Stimulated activated naive CD8-positive, alpha-beta T cell treated with anti-CD3 and anti-CD28 coated beads, Interleukin-15, amount 100 ng/mL, for 72 hours (primary cell): ENCODE measurements around the gene STARD5.

Experiments used
- ATAC-seq: fragments of 150-1000 bp; cut with Tn5 transposase; 2 replicates; pipeline ENCODE4 v1.10.0; 2021; ENCODE audit warnings: mild to moderate bottlenecking, moderate library complexity
- DNase-seq, 2 donors: peaks; one replicate each; pipeline ENCODE4 v3.0.0; 2021 to 2022
- H3K27ac Mint-ChIP-seq, 2 donors: one replicate each; pipeline ENCODE4 v1.8.0; 2022; ENCODE audit warnings: mild to moderate bottlenecking in 2 of 2, mixed read lengths in 2 of 2, moderate library complexity in 2 of 2
- H3K27me3 Mint-ChIP-seq: one replicate; pipeline ENCODE4 v1.8.0; 2022; ENCODE audit warnings: mixed read lengths
- H3K4me1 Mint-ChIP-seq: one replicate; pipeline ENCODE4 v1.8.0; 2022; ENCODE audit warnings: mild to moderate bottlenecking, mixed read lengths
- H3K4me3 Mint-ChIP-seq, 2 donors: one replicate each; pipeline ENCODE4 v1.8.0; 2022; ENCODE audit warnings: mild to moderate bottlenecking in 2 of 2, mixed read lengths in 2 of 2, moderate library complexity in 1 of 2
- H3K9me3 Mint-ChIP-seq, 2 donors: one replicate each; pipeline ENCODE4 v1.8.0; 2022; ENCODE audit warnings: mixed read lengths in 2 of 2

The STARD5 gene

GRCh38 chr15:81281456-81281735 is 42.5 kb downstream of the STARD5 start:
- no peaks in the 10 kb centered on the region for H3K27me3 Mint-ChIP-seq
- peaks cover 62% of the 10 kb centered on the region for H3K4me1 Mint-ChIP-seq
- DNase-seq, result no peak
- peak overlapping the region in 1 of 2 donors; percentile 75 for H3K27ac Mint-ChIP-seq
- H3K9me3 Mint-ChIP-seq, result peaks cover 17 to 25% of the 10 kb centered on the region in 2 donors
- H3K4me3 Mint-ChIP-seq, result no peak overlapping the region
- no peak for ATAC-seq

GRCh38 chr15:81280696-81281455 is 43.1 kb downstream of the STARD5 start:
- ATAC-seq (no peak), DNase-seq (no peak)
- Mint-ChIP-seq H3K27ac (peak overlapping the region in 1 of 2 donors; percentile 75), H3K4me3 (no peak overlapping the region), H3K27me3 (no peaks in the 10 kb centered on the region), H3K4me1 (peaks cover 61% of the 10 kb centered on the region), H3K9me3 (peaks cover 13 to 25% of the 10 kb centered on the region in 2 donors)

GRCh38 chr15:81279621-81280485 is 44.1 kb downstream of the STARD5 start:
- DNase-seq, result no peak
- Mint-ChIP-seq H3K27ac (no peak overlapping the region), H3K4me3 (no peak overlapping the region)

GRCh38 chr15:81278306-81279029 is 45.5 kb downstream of the STARD5 start:
- peaks cover 57% of the 10 kb centered on the region for H3K4me1 Mint-ChIP-seq
- peaks cover 13 to 25% of the 10 kb centered on the region in 2 donors for H3K9me3 Mint-ChIP-seq
- ATAC-seq (no peak), DNase-seq (no peak)
- no peaks in the 10 kb centered on the region for H3K27me3 Mint-ChIP-seq
- no peak overlapping the region for H3K27ac Mint-ChIP-seq
- no peak overlapping the region for H3K4me3 Mint-ChIP-seq

More at GRCh38 chr15:81279621-81280485, 44.1 kb downstream of the STARD5 start:
- H3K4me1 Mint-ChIP-seq, result peaks cover 61% of the 10 kb centered on the region
- H3K9me3 Mint-ChIP-seq, result peaks cover 13 to 25% of the 10 kb centered on the region in 2 donors
- no peaks in the 10 kb centered on the region for H3K27me3 Mint-ChIP-seq
- no peak for ATAC-seq

- no peaks in the 10 kb centered on the region for H3K27me3 Mint-ChIP-seq
- H3K9me3 Mint-ChIP-seq, result peaks cover 13 to 25% of the 10 kb centered on the region in 2 donors
- H3K4me1 Mint-ChIP-seq, result peaks cover 57% of the 10 kb centered on the region
- H3K27ac Mint-ChIP-seq, result no peak overlapping the region
- no peak overlapping the region for H3K4me3 Mint-ChIP-seq
- ATAC-seq, result no peak
- no peak for DNase-seq
Measured at GRCh38 chr15:81277851-81278250, 46.1 kb downstream of the STARD5 start.

GRCh38 chr15:81276967-81277366 is 47.0 kb downstream of the STARD5 start:
- DNase-seq (no peak), ATAC-seq (no peak)
- H3K27me3 Mint-ChIP-seq, result no peaks in the 10 kb centered on the region
- no peak overlapping the region for H3K4me3 Mint-ChIP-seq
- peak overlapping the region in 1 of 2 donors; percentile 8 for H3K27ac Mint-ChIP-seq
- peaks cover 49% of the 10 kb centered on the region for H3K4me1 Mint-ChIP-seq
- H3K9me3 Mint-ChIP-seq, result peaks cover 13 to 25% of the 10 kb centered on the region in 2 donors

- H3K27me3 Mint-ChIP-seq, result no peaks in the 10 kb centered on the region
- peaks cover 40% of the 10 kb centered on the region for H3K4me1 Mint-ChIP-seq
- ATAC-seq, result no peak
- H3K27ac Mint-ChIP-seq, result peak overlapping the region in 1 of 2 donors; percentile 79
- DNase-seq, result no peak
- peaks cover 13 to 25% of the 10 kb centered on the region in 2 donors for H3K9me3 Mint-ChIP-seq
- no peak overlapping the region for H3K4me3 Mint-ChIP-seq
Measured at GRCh38 chr15:81275711-81276392, 48.1 kb downstream of the STARD5 start.

GRCh38 chr15:81274931-81275707 is 48.8 kb downstream of the STARD5 start:
- Mint-ChIP-seq H3K9me3 (peaks cover 13 to 25% of the 10 kb centered on the region in 2 donors), H3K4me1 (peaks cover 41% of the 10 kb centered on the region), H3K27ac (peak overlapping the region in 1 of 2 donors; percentile 79), H3K27me3 (no peaks in the 10 kb centered on the region), H3K4me3 (peak overlapping the region; percentile 8 to 61)
- DNase-seq (peak; percentile 66 to 82), ATAC-seq (peak; percentile 90)

GRCh38 chr15:81274255-81274654 is 49.7 kb downstream of the STARD5 start:
- peaks cover 40% of the 10 kb centered on the region for H3K4me1 Mint-ChIP-seq
- no peak for DNase-seq
- H3K27ac Mint-ChIP-seq, result no peak overlapping the region
- no peak for ATAC-seq
- H3K9me3 Mint-ChIP-seq, result peaks cover 13 to 23% of the 10 kb centered on the region in 2 donors
- H3K27me3 Mint-ChIP-seq, result no peaks in the 10 kb centered on the region
- no peak overlapping the region for H3K4me3 Mint-ChIP-seq

GRCh38 chr15:81273855-81274254 is 50.1 kb downstream of the STARD5 start:
- Mint-ChIP-seq H3K27ac (no peak overlapping the region), H3K27me3 (no peaks in the 10 kb centered on the region), H3K4me1 (peaks cover 44% of the 10 kb centered on the region)

GRCh38 chr15:81273200-81273599 is 50.7 kb downstream of the STARD5 start:
- no peak overlapping the region for H3K27ac Mint-ChIP-seq
- no peak for ATAC-seq
- H3K4me3 Mint-ChIP-seq, result no peak overlapping the region

More at GRCh38 chr15:81273855-81274254, 50.1 kb downstream of the STARD5 start:
- Mint-ChIP-seq H3K9me3 (peaks cover 13 to 19% of the 10 kb centered on the region in 2 donors), H3K4me3 (no peak overlapping the region)
- ATAC-seq (no peak), DNase-seq (no peak)

GRCh38 chr15:81271761-81272644 is 51.9 kb downstream of the STARD5 start:
- no peak for ATAC-seq
- Mint-ChIP-seq H3K27me3 (no peaks in the 10 kb centered on the region), H3K4me1 (peaks cover 53% of the 10 kb centered on the region), H3K9me3 (peaks cover 4 to 5% of the 10 kb centered on the region in 2 donors), H3K27ac (no peak overlapping the region), H3K4me3 (no peak overlapping the region)
- no peak for DNase-seq

More at GRCh38 chr15:81273200-81273599, 50.7 kb downstream of the STARD5 start:
- no peaks in the 10 kb centered on the region for H3K27me3 Mint-ChIP-seq
- H3K9me3 Mint-ChIP-seq, result peaks cover 11 to 12% of the 10 kb centered on the region in 2 donors
- H3K4me1 Mint-ChIP-seq, result peaks cover 49% of the 10 kb centered on the region
- DNase-seq, result no peak

- DNase-seq (no peak), ATAC-seq (no peak)
- Mint-ChIP-seq H3K4me1 (peaks cover 60% of the 10 kb centered on the region), H3K27ac (no peak overlapping the region), H3K4me3 (no peak overlapping the region), H3K27me3 (no peaks in the 10 kb centered on the region), H3K9me3 (no peaks in the 10 kb centered on the region)
Measured at GRCh38 chr15:81270781-81271491, 53.0 kb downstream of the STARD5 start.
